K562 (cell line): Measurements from ENCODE around the gene TTC27. TPM values are rescaled to one million over a fixed set of nuclear protein-coding genes. Genes with fewer than 3 reads are reported as not detected.

ENCODE experiments used
- ATAC-seq: fragments of 200-7000 bp; cut with Tn5 transposase; 3 replicates; pipeline ENCODE4 v1.9.1; 2020; ENCODE audit warnings: moderate library complexity
- BruUV-seq: library from RNA; stranded (reverse); fragments of 400-500 nt; replicated peaks from 2 replicates; lab custom pipeline; 2021; lab: Mats Ljungman, UMichigan
- CTCF ChIA-PET: fragments of 300-600 bp; formaldehyde crosslinking; extraction: SDS; loops from one replicate; lab custom pipeline; 2021; ENCODE audit warnings: low intra/inter-chr PET ratio; lab: Yijun Ruan, JAX
- POLR2A ChIA-PET: fragments of 300-600, 350-650 bp; sonication (Branson Sonifier 250); formaldehyde crosslinking; extraction: SDS; loops from one replicate; lab custom pipeline; 2021; ENCODE audit warnings: antibody characterized with exemption, inconsistent platforms; lab: Yijun Ruan, JAX
- DNase-seq, 4 experiments: peaks; one replicate each; pipeline versions ENCODE4 v3.0.0 to v3.0.0-alpha.2; 2011 to 2018; ENCODE audit warnings: low spot score in 3 of 4, mixed read lengths in 3 of 4; ENCODE audit errors: extremely low read depth in 1 of 4
- FAIRE-seq: peaks from 2 replicates; lab custom pipeline; 2011; peaks lifted over from hg19 to GRCh38; lab: Jason Lieb, UNC
- H2AFZ ChIP-seq: 2 replicates; pipeline ENCODE4 v1.6.0; 2011; ENCODE audit warnings: low read depth, low read length, control low read depth, inconsistent platforms
- H3K27ac ChIP-seq: fragments of 200-600 bp; 3 replicates; pipeline ENCODE4 v1.8.0; 2011; ENCODE audit warnings: low read depth, mild to moderate bottlenecking, control low read depth, inconsistent platforms, low read length, moderate library complexity, mixed read lengths; ENCODE audit errors: extremely low read depth
- H3K27me3 ChIP-seq, 2 experiments: fragments of 300-600 bp in 1 of 2; 2 replicates in 1 of 2; 3 replicates in 1 of 2; pipeline versions ENCODE4 v1.6.0 to v1.8.0; 2011; ENCODE audit warnings: inconsistent platforms in 2 of 2, low read length in 2 of 2, mild to moderate bottlenecking in 1 of 2, mixed read lengths in 1 of 2, moderate library complexity in 1 of 2; ENCODE audit not compliant: control insufficient read depth in 2 of 2, insufficient read depth in 2 of 2
- H3K36me3 ChIP-seq: fragments of 300-600 bp; 3 replicates; pipeline ENCODE4 v1.8.0; 2011; ENCODE audit warnings: mild to moderate bottlenecking, low read length, inconsistent platforms; ENCODE audit not compliant: control insufficient read depth, insufficient read depth
- H3K4me1 ChIP-seq, 2 experiments: fragments of 200-600 bp in 1 of 2; replicated peaks in 1 of 2; 2 replicates in 1 of 2; 3 replicates in 1 of 2; pipeline versions ENCODE4 v1.5.1 to v1.8.0; 2011; ENCODE audit warnings: inconsistent platforms in 2 of 2, low read length in 2 of 2, mild to moderate bottlenecking in 1 of 2, mixed read lengths in 1 of 2, moderate library complexity in 1 of 2; ENCODE audit not compliant: control insufficient read depth in 2 of 2, insufficient read depth in 2 of 2
- H3K4me2 ChIP-seq: 2 replicates; pipeline ENCODE4 v1.6.1; 2011; ENCODE audit warnings: low read length, control low read depth, inconsistent platforms, mixed read lengths; ENCODE audit not compliant: insufficient read depth
- H3K4me3 ChIP-seq: fragments of 200-600 bp; sonication (generic), shearing (Covaris generic); 2 replicates; pipeline ENCODE4 v1.5.1; 2016; ENCODE audit warnings: control low read depth, inconsistent platforms
- H3K79me2 ChIP-seq: fragments of 200-600 bp; 3 replicates; pipeline ENCODE4 v1.8.0; 2011; ENCODE audit warnings: low read length, inconsistent platforms; ENCODE audit not compliant: control insufficient read depth, insufficient read depth
- H3K9ac ChIP-seq, 2 experiments: 2 replicates each; pipeline versions ENCODE4 v1.6.0 to v1.6.1; 2011; ENCODE audit warnings: low read depth in 2 of 2, low read length in 2 of 2, control low read depth in 1 of 2, inconsistent platforms in 1 of 2, mild to moderate bottlenecking in 1 of 2, mixed read lengths in 1 of 2; ENCODE audit not compliant: insufficient read depth in 1 of 2
- H3K9me1 ChIP-seq: one replicate; pipeline ENCODE4 v1.6.0; 2011; ENCODE audit warnings: inconsistent platforms, mild to moderate bottlenecking, low read length, moderate library complexity; ENCODE audit not compliant: control insufficient read depth, insufficient read depth
- H3K9me3 ChIP-seq: replicated peaks from 2 replicates; pipeline ENCODE4 v1.5.1; 2011; ENCODE audit warnings: low read depth, low read length, inconsistent platforms; ENCODE audit not compliant: control insufficient read depth, insufficient read depth
- H4K20me1 ChIP-seq: replicated peaks from 2 replicates; pipeline ENCODE4 v1.6.1; 2011; ENCODE audit warnings: low read length, inconsistent platforms, mixed read lengths; ENCODE audit not compliant: control insufficient read depth, insufficient read depth
- ELF4 ChIP-seq: fragments of 450-650 bp; formaldehyde crosslinking; IDR thresholded peaks from 2 replicates; pipeline ENCODE4 v1.4.0; 2022; ENCODE audit warnings: missing genetic modification characterization
- EZH2 ChIP-seq: IDR thresholded peaks from 2 replicates; pipeline ENCODE4 v1.6.1; 2012; ENCODE audit warnings: low read depth, mild to moderate bottlenecking, inconsistent platforms, low read length, borderline replicate concordance
- HNRNPL ChIP-seq: fragments of 200-400 bp; formaldehyde crosslinking; IDR thresholded peaks from 2 replicates; pipeline ENCODE4 v1.6.1; 2017; ENCODE audit warnings: low read depth, mild to moderate bottlenecking, low read length
- MAFK ChIP-seq: IDR thresholded peaks from 2 replicates; pipeline ENCODE4 v1.6.1; 2011; ENCODE audit warnings: low read length, improper control_type of control experiment
- MIER1 ChIP-seq: fragments of 450-650 bp; IDR thresholded peaks from 2 replicates; pipeline ENCODE4 v1.6.1; 2016; ENCODE audit warnings: antibody characterized with exemption, mild to moderate bottlenecking, low read depth
- PCBP1 ChIP-seq: fragments of 200-400 bp; formaldehyde crosslinking; IDR thresholded peaks from 2 replicates; pipeline ENCODE4 v1.6.1; 2018; ENCODE audit warnings: mild to moderate bottlenecking, low read depth, low read length; ENCODE audit not compliant: poor library complexity, severe bottlenecking
- RCOR1 ChIP-seq, 2 experiments: IDR thresholded peaks; 2 replicates each; pipeline ENCODE4 v1.6.1; 2012; ENCODE audit warnings: low read depth in 2 of 2, low read length in 2 of 2, borderline replicate concordance in 1 of 2, improper control_type of control experiment in 1 of 2
- ZNF717 ChIP-seq: fragments of 250-450 bp; sonication (Bioruptor Pico); IDR thresholded peaks from 2 replicates; pipeline ENCODE4 v1.5.0; 2021
- WGBS: fragments of 100-300 bp; shearing (Covaris generic); methylation state at CpG from one replicate; pipeline ENCODE4 v1.1.6; 2016; ENCODE audit warnings: low coverage, mixed read lengths; ENCODE audit not compliant: insufficient coverage; ENCODE audit errors: missing lambda C conversion rate; 5-methylcytosine and 5-hydroxymethylcytosine counted together
- in situ Hi-C: fragments of 300-500 bp; cut with MboI; formaldehyde crosslinking; loops from 4 replicates; pipeline ENCODE4 v1.15.0; 2018; ENCODE audit warnings: inconsistent platforms, mixed read lengths
- intact Hi-C: fragments of 100-400 bp; cut with micrococcal nuclease; formaldehyde crosslinking; loops from 2 replicates; pipeline ENCODE4 v1.14.2; 2022
- polyA plus RNA-seq, 8 experiments: library from polyadenylated mRNA; depleted of rRNA in 4 of 8; stranded (reverse) in 5 of 8; unstranded in 3 of 8; fragments of >200 nt; fragmentation: Nextera tagmentation in 2 of 8; fragmentation: Illumina TruSeq in 1 of 8; extraction: Ambion mirVana in 2 of 8; extraction: Trizol in 1 of 8; gene quantifications; 2 replicates each; pipeline versions ENCODE4 v1.2.1 to v1.2.3, GENCODE V29; 2011 to 2014; ENCODE audit warnings: inconsistent platforms in 1 of 8, missing spikeins in 1 of 8
- total RNA-seq, 7 experiments: library from RNA; depleted of rRNA in 6 of 7; stranded (reverse); fragments of >200 nt in 6 of 7; fragmentation: Illumina TruSeq in 2 of 7; extraction: Trizol in 2 of 7; gene quantifications; 2 replicates each; pipeline versions ENCODE4 v1.2.1 to v1.2.3, GENCODE V29; 2011 to 2021; ENCODE audit warnings: low replicate concordance in 1 of 7
- TF ChIP-seq, protein P1 (sequence below), 2 experiments: fragments of 250-450 bp in 1 of 2; fragments of 450-650 bp in 1 of 2; sonication (Bioruptor Pico) in 1 of 2; IDR thresholded peaks; 2 replicates each; pipeline versions ENCODE4 v1.6.1 to v1.8.0; 2016 to 2021; ENCODE audit warnings: mild to moderate bottlenecking in 2 of 2, moderate library complexity in 2 of 2, missing compliant biosample characterization in 1 of 2, missing genetic modification characterization in 1 of 2
- TF ChIP-seq, protein P2 (sequence below): fragments of 450-650 bp; formaldehyde crosslinking; IDR thresholded peaks from 2 replicates; pipeline ENCODE4 v1.4.0; 2022; ENCODE audit warnings: mild to moderate bottlenecking, moderate library complexity
- TF ChIP-seq, protein P3 (sequence below): conservative IDR thresholded peaks from 2 replicates; pipeline ENCODE4 v1.6.1; 2011; ENCODE audit warnings: low read depth, mild to moderate bottlenecking, low read length; ENCODE audit not compliant: control insufficient read depth

Gene TTC27
- total and polyA plus RNA-seq, 9 of the 15 experiments (the other 6 are each of a cell fraction or from before 2014, with no cell fraction given): 44.3 to 93.4 (median 57.3) TPM

DNA sequence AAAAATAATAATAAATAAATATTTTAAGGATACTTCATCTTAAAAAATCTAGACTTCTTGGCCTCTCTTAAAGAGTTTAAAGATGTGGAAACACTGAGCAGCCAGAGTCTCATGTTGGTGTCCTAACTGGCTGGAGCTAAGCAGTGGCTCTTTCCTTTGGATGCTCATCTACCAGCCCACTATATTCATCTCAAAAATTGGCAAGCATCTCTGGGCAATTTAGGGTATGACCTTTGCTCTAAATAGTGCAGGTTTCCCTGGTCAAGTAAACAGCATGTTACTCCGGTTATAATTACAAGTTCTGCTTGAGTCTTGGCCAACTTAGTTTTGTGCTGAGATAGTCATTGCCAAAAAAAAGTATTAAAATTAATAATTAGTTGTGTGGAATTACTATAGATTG is 117.8 kb downstream of the TTC27 start:
- FAIRE-seq (no peak), ATAC-seq (no peak), DNase-seq (no peak)
- Histone ChIP-seq H4K20me1 (no peaks in the 10 kb centered on the region), H3K9me1 (no peaks in the 10 kb centered on the region), H3K36me3 (peaks cover 33% of the 10 kb centered on the region), H3K4me2 (no peak overlapping the region), H3K4me1 (no peaks in the 10 kb centered on the region), H3K27me3 (no peaks in the 10 kb centered on the region), H3K9me3 (no peaks in the 10 kb centered on the region), H3K79me2 (no peaks in the 10 kb centered on the region), H3K9ac (no peak overlapping the region), H3K4me3 (no peak overlapping the region), H3K27ac (no peak overlapping the region), H2AFZ (no peak overlapping the region)
- CTCF ChIA-PET: no interaction called here
- 89% methylated on average over 1 of the region's 1 CpG for WGBS
- POLR2A ChIA-PET: interaction anchor here (1.0 kb wide), 1 partner anchor 11 kb away, joined by 3 read pairs; no protein-coding TSS in a partner anchor
- TF ChIP-seq MIER1: no peak
- BruUV-seq: no TSS peak
- in situ Hi-C loops (no loop called here), intact Hi-C loops (no loop called here)

DNA sequence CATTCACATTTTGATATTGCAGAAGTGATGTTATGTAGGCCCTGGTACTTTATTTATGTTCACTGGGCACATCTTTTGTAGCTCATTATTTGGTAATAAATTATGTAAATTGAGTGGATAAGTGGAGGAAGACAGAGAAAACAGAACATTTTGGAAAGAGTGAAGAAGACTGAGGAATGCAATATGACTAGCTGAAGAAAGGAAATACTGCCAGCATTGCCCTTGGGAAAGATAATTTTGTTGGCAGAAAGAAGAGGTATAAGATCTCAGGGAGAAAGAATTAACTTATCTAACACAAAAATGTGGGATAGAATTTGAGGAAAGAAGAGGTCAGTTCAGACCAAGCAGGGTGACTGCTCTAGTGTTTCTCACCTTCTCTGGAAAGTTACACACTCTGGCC is 118.8 kb downstream of the TTC27 start:
- FAIRE-seq (no peak), DNase-seq (no peak), ATAC-seq (no peak)
- Histone ChIP-seq H3K9me3 (no peaks in the 10 kb centered on the region), H4K20me1 (no peaks in the 10 kb centered on the region), H3K27ac (no peak overlapping the region), H3K4me1 (no peaks in the 10 kb centered on the region), H2AFZ (no peak overlapping the region), H3K9me1 (no peaks in the 10 kb centered on the region), H3K79me2 (no peaks in the 10 kb centered on the region), H3K4me2 (no peak overlapping the region), H3K27me3 (no peaks in the 10 kb centered on the region), H3K4me3 (no peak overlapping the region), H3K9ac (no peak overlapping the region), H3K36me3 (peaks cover 35% of the 10 kb centered on the region)
- in situ Hi-C loops (no loop called here), intact Hi-C loops (no loop called here)
- POLR2A ChIA-PET: interaction anchor here (1.0 kb wide), 1 partner anchor 12 kb away, joined by 3 read pairs; no protein-coding TSS in a partner anchor
- CTCF ChIA-PET: no interaction called here
- BruUV-seq: no TSS peak
- TF ChIP-seq, protein P1, sequence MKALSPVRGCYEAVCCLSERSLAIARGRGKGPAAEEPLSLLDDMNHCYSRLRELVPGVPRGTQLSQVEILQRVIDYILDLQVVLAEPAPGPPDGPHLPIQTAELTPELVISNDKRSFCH (CRISPR knock-in tag; IDR thresholded peaks at IDR 0.05): no peak
- TF ChIP-seq, protein P1 (tag; IDR thresholded peaks at IDR 0.05): no peak
- TF ChIP-seq ZNF717 (CRISPR knock-in tag): no peak
- no peak for TF ChIP-seq PCBP1
- TF ChIP-seq HNRNPL: no peak
- TF ChIP-seq MAFK: no peak
- TF ChIP-seq ELF4 (CRISPR knock-in tag): no peak
- no peak for TF ChIP-seq RCOR1 (IDR thresholded peaks at IDR 0.05; ENCODE audit: borderline replicate concordance in 1 of 2, low read depth in 2 of 2, low read length in 2 of 2)
- no peak for TF ChIP-seq EZH2
- TF ChIP-seq, protein P2, sequence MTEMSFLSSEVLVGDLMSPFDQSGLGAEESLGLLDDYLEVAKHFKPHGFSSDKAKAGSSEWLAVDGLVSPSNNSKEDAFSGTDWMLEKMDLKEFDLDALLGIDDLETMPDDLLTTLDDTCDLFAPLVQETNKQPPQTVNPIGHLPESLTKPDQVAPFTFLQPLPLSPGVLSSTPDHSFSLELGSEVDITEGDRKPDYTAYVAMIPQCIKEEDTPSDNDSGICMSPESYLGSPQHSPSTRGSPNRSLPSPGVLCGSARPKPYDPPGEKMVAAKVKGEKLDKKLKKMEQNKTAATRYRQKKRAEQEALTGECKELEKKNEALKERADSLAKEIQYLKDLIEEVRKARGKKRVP (CRISPR knock-in tag): no peak
- TF ChIP-seq, protein P3, sequence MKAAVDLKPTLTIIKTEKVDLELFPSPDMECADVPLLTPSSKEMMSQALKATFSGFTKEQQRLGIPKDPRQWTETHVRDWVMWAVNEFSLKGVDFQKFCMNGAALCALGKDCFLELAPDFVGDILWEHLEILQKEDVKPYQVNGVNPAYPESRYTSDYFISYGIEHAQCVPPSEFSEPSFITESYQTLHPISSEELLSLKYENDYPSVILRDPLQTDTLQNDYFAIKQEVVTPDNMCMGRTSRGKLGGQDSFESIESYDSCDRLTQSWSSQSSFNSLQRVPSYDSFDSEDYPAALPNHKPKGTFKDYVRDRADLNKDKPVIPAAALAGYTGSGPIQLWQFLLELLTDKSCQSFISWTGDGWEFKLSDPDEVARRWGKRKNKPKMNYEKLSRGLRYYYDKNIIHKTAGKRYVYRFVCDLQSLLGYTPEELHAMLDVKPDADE: no peak
